Retina (tissue), 1 donor: ENCODE data around the gene ME3.
"Not testable (repeated sequence)": the region's sequence is repeated elsewhere in the genome, so short reads cannot be mapped to it uniquely, and the experiment has no call there.

Experiments used
- DNase-seq: peaks from one replicate; pipeline ENCODE4 v3.0.0-alpha.2; 2016

Gene ME3

GRCh38 chr11:86660736-86661135 is 11.7 kb downstream of the ME3 start:
- no peak for DNase-seq

DNA sequence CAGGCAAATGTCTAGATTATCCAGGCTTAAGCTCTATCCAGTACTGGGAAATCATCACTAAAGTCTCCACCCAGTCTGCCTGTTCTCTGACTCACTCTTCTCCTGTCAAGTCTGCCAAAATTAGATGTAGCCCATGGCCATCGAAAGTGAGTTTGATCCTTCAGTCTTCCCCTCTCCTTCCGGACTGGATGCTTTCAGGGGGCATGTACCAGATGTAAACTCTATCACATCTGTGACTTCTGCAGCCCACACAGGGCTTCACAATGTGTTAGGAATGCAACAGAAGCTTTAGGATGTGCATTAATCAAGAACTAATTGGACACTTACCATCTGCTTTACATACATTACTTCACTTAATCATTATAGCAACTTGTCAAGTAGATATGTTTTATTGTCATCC is 12.3 kb downstream of the ME3 start:
- no peak for DNase-seq

DNA sequence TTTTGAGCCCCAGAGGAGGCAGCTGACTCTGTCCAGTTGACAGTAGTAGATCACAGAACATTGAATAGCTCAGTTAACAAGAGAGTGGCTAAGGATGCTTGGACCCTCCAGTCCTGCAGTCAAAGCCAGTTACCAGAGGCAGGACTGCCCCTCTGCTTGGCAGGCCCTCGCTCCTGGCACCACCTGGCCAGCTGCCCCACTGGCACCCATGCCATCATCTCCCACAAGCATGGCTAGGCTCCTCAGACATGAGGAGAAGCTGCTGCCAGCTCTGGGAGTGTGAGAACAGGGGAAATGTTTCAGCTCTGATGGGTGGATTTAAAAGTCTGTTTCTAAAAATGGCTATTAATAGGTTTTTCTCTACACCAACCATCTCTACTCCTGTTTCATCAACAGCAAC is 13.9 kb downstream of the ME3 start:
- DNase-seq, result no peak

DNA sequence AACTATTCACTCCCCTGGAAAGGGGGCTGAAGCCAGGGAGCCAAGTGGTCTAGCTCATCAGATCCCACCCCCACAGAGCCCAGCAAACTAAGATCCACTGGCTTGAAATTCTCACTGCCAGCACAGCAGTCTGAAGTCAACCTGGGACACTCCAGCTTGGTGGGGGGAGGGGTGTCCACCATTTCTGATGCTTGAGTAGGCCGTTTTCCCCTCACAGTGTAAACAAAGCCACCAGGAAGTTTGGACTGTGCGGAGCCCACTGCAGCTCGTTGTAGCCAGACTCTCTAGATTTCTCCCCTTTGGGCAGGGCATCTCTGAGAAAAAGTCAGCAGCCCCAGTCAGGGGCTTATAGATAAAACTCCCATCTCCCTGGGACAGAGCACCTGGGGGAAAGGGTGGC is 27.2 kb downstream of the ME3 start:
- not testable (repeated sequence) for DNase-seq

DNA sequence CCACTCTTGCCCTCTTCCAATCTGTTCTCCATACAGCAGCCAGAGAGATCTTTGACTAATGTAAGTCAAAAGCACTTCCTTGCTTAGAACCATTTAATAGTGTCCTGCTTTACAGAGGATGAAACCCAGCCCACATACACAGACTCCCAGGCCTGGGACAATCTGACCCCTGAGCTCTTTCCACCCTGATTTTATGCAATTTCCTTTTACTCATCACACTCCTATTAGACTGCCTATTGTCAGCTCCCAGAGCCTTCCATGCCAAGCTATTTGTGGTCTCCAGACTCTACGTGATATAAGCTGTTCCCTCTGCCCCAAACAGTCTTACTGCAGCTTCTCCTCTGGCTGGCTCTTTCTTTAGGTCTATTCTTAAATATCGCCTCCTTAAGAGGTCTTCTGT is 28.1 kb downstream of the ME3 start:
- no peak for DNase-seq

- DNase-seq, result no peak
These were observed 30.7 kb downstream of the ME3 start for GRCh38 chr11:86641537-86642261.

DNA sequence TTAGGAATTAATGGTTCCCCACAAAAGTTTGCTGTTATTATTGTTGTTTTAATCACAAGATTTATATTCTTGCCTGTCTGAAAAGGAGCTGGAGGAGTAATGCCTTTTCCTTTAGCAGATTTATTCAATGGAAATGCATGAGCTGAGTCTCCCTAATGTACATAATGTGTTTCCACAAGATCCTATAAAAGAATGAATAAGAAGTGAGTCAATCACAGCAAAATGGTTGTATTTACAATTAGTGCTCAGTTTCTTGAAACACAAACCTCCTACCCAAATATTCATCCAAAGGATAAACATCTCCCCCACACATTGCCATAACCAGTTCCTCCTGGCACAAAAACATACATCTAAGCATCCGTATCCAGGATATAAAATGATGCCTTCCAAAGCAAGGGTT is 33.3 kb downstream of the ME3 start:
- no peak for DNase-seq

DNA sequence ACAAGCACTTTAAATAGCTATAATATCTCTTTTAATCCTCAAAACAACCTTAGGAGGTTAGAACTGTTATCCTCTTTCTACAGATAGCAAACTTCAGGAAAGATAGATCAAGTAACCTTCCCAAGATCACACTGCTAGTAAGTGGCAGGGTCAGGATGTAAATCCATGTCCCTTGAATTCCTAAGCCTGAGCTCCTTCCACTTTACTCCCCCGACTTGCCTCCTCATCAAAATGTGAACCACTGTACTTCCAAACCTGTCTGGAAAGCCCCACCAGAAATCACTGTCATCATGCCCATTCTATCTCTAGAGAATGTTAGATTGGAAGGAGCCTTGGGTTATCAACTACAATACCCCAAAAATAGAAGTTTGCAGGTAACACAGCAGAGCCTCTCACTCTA is 33.7 kb downstream of the ME3 start:
- DNase-seq, result no peak

DNA sequence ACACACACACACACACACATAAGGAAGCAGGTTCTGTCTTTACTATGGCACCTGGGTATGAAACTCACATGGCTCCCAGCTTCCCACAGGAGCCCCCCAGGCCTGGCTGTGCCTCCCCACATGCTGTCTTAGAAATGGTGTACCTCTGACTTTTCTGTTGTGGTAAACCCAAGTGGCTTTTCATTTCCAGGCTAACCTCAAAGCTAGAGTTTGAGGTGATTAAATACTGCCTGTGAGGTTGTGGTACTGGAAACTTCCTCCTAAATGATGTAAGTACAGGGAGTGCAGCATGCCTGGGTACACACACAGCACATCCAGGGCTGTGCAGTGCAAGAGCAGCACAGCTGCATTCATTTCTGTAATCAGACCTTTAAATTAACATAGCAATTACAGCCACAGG is 34.4 kb downstream of the ME3 start:
- DNase-seq, result no peak

DNA sequence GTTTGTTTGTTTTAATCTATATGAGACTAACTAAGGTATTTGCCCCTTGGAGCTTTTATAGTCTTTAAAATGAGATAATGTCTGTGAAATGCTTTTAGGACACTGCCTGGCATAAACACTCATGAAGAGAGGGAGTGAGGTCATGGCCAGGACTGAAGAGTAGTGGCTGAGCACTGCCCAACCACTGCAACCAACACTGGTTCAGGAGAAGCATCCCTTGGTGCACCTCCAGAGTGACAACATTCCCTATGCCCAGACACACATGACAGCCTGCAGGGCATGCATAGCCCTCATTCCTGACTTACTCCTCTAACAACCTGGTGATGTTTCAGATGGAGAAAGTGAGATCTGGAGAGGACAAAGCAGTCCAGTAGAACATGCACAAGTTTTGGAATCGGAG is 36.1 kb downstream of the ME3 start:
- no peak for DNase-seq

GRCh38 chr11:86632499-86633269 is 39.7 kb downstream of the ME3 start:
- no peak for DNase-seq

DNA sequence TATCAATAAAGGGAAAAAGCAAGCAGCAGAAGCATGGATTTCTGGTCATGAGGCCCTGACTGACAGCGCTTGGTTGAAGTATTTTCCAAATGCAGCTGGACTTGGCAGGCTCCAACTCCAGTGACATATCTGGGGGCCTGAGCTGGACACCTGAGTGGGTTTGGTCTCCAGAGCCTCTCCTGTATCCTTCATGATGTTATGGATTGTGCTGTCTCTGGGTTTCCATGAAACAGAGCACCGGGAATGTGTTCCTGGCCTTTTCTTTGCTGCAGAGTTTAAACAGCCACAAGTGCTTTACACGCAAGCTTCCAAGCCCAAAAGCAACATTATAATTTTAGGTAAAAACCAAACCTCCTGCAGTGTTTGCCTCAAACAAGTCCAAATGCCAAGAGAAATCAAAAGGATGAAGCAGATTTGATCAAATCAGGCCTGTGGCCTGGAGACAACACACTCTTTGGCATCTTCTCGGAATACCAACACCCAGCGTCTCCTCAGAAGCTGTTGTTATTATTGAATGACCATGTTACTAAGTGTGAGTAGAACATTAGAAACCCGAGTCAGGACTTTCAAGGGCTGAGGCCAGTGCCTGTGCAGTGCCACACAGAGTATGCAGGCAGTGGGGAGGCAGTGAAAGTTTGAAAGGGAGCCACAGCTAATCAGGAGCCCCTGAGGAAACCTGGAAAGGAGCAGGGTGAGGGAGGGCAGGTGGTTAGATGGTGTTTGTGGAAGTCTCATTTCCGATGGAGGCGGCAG is 42.0 kb downstream of the ME3 start:
- no peak for DNase-seq

GRCh38 chr11:86629045-86629706 is 43.2 kb downstream of the ME3 start:
- DNase-seq, result no peak

DNA sequence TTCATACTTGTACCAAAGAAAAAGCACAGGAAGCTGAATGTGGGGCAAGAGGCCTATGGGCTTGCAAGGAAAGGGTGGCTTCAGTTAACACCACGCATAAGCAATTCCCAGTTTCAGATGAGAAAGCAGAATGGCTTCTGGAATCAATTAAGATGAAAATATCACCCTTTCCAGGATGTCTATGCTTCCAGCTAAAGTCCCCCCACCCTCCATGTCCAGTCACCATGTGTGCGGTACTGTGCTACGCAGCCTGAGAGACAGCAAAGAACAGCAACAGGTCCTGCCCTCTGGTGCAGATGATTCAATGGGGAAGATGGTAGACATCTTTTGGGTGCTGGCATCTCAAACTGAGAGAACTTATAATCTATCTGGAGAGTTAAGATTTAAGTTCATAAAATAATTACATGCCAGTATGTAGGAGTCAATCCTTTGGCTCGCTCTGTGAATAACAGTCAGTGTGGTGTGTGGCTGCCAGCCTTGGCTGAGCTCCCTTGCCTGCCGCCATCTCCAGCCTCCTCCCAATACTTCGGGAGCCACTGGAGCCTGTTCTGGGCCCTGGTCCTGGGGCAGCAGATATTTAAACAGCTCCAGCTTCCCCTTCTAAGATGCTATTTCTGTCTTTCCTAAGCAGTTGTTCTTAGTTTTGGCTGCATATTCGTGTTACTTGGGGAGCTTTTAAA is 44.5 kb downstream of the ME3 start:
- no peak for DNase-seq

- no peak for DNase-seq
These were observed 46.4 kb downstream of the ME3 start for GRCh38 chr11:86625981-86626380.

DNA sequence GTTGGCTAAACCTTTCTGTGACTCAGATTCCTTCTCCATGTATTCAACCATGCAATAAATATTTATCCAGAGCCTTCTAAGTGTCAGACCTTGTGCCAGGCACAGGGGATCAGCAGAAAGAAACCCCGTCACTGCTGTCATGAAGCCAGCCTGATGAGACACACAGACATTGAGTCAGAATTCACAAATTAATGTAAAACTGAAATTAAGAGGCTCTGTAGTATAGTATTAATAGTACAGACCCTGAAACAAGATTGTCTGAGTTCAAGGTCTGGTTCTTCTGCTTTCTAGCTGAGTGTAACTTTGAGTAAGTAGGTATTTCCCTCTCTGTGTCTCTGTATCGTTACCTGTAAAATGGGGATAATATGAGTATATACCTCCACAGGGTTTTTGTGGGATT is 46.9 kb downstream of the ME3 start:
- no peak for DNase-seq

- DNase-seq, result no peak
These were observed 48.0 kb downstream of the ME3 start for GRCh38 chr11:86624366-86624765.

GRCh38 chr11:86623736-86624135 is 48.7 kb downstream of the ME3 start:
- no peak for DNase-seq

DNA sequence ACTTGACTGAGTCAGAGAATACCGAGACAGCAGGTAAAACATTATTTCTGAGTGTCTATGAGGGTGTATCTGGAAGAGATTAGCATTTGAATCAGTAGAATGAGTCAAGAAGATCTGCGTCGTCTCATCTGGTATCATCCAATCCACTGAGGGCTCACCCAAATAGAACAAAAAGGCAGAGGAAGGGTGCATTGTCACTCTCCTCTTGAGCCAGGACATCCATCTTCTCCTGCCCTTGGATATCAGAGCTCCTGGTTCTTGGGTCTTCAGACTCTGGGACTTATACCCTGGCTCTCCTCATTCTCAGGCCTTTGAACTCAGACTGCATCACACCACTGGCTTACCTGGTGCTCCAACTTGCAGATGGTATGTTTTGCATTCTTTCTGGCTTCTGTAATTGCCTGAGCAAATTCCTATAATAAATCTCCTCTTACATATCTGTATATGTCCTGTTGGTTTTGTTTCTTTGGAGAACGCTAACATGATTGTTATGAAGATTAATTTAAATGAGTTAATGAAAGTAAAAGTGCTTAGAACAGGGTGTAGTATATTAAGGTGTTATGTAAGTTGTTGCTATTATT is 49.3 kb downstream of the ME3 start:
- DNase-seq, result no peak

GRCh38 chr11:86621854-86622253 is 50.6 kb downstream of the ME3 start:
- DNase-seq, result no peak

DNA sequence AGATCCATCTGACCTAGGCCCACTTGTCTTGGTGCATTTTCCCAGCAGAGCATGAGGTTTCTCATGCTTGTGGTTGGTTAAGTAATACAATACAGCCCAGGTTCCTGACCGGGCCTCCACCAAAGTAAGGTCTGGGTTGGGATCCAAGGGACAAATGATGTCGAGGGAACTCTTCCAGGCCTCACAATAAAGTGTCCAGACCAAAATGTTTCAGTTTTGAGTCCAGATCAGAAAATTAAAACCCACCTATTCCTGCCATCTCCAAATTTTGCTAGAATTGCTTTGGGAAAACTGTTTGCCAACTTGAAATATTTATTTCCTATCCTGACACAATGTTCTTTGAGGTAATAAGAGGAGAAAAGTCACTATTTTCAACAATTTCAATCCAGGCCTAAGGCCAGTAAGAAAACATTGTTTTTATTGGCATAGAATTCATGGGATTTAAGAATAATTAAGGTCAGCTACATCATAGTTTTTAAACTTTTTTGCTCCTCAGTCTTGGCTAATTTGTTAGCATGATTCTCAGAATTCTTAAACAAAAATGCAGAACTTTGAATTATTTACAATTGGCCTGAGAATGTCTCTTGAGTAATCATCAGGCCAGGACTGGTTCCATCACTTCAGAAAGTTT is 51.4 kb downstream of the ME3 start:
- no peak for DNase-seq

DNA sequence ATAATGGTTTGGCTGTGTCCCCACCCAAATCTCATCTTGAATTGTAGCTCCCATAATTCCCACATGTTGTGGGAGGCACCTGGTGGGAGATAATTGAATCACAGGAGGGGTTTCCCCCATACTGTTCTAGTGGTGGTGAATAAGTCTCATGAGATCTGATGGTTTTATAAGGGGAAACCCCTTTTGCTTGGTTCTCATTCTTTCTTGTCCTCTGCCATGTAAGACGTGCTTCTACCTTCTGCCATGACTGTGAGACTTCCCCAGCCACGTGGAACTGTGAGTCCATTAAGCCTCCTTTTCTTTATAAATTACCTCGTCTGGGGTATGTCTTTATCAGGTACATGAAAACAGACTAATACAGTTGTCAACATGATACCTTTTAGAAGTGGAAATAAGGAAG is 53.0 kb downstream of the ME3 start:
- not testable (repeated sequence) for DNase-seq
